H1 (cell line): ENCODE measurements around the gene XK.

Experiments
- CBX5 ChIP-seq: fragments of 300-800, 300-1000 bp; sonication (generic); IDR thresholded peaks from 2 replicates; pipeline ENCODE4 v1.7.1; 2016; ENCODE audit warnings: antibody characterized with exemption, low read length, low read depth
- CTCF ChIP-seq, 3 experiments: IDR thresholded peaks; 1 replicate in 2 of 3; 2 replicates in 1 of 3; pipeline versions ENCODE4 v1.5.1 to v1.6.1; 2011; ENCODE audit warnings: low read length in 3 of 3, mild to moderate bottlenecking in 3 of 3, inconsistent platforms in 2 of 3, low read depth in 1 of 3, moderate library complexity in 1 of 3; ENCODE audit not compliant: insufficient read depth in 1 of 3; ENCODE audit errors: control extremely low read depth in 1 of 3
- EP300 ChIP-seq, 2 experiments: IDR thresholded peaks; 1 replicate in 1 of 2; 2 replicates in 1 of 2; pipeline ENCODE4 v1.6.1; 2011 to 2012; ENCODE audit warnings: low read depth in 2 of 2, low read length in 2 of 2, mild to moderate bottlenecking in 2 of 2, borderline replicate concordance in 1 of 2, inconsistent platforms in 1 of 2, moderate library complexity in 1 of 2
- GTF2F1 ChIP-seq: IDR thresholded peaks from 2 replicates; pipeline ENCODE4 v1.6.1; 2012; ENCODE audit warnings: low read depth, low read length, improper control_type of control experiment, borderline replicate concordance
- PHF8 ChIP-seq: fragments of 200-600 bp; sonication (generic); conservative IDR thresholded peaks from 2 replicates; pipeline ENCODE4 v1.7.1; 2012; ENCODE audit warnings: low read depth, mild to moderate bottlenecking, inconsistent platforms, low read length, moderate library complexity
- POLR2AphosphoS5 ChIP-seq: IDR thresholded peaks from 2 replicates; pipeline ENCODE4 v1.6.1; 2011; ENCODE audit warnings: low read depth, low read length
- RAD21 ChIP-seq, 2 experiments: IDR thresholded peaks in 1 of 2; conservative IDR thresholded peaks in 1 of 2; 2 replicates each; pipeline ENCODE4 v1.6.1; 2011; ENCODE audit warnings: low read depth in 2 of 2, low read length in 2 of 2, improper control_type of control experiment in 1 of 2, inconsistent platforms in 1 of 2, mild to moderate bottlenecking in 1 of 2, moderate library complexity in 1 of 2
- SP4 ChIP-seq: IDR thresholded peaks from 2 replicates; pipeline ENCODE4 v1.6.1; 2012; ENCODE audit warnings: low read length, inconsistent platforms
- TAF7 ChIP-seq: optimal IDR thresholded peaks from 2 replicates; pipeline ENCODE3; 2011; ENCODE audit warnings: low read depth, mild to moderate bottlenecking, inconsistent platforms, low read length, moderate library complexity, borderline replicate concordance
- TBP ChIP-seq: IDR thresholded peaks from 2 replicates; pipeline ENCODE4 v1.6.1; 2011; ENCODE audit warnings: low read depth, low read length, improper control_type of control experiment

DNA sequence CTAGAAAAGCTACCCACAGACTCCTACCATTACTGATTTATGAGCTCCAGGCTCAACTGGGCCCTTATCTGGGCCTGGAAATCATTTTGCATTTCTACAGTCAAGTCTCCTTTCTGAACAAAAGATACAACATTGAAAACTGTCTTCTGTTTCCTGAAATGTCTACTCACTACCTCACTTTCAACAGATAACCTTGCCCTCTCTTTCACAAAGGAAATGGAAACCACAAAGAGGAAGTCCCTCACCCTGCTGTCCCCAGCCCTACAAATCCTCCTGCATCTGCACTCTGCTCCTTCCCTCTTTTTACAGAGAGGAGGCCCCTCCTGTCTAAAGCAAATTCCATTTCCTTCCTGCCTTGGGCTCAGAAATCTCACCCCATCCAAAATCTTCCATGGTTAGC lies 69.4 kb downstream of the XK start:
- TF ChIP-seq CBX5 (no peak), RAD21 (IDR thresholded peaks at IDR 0.05 in 1 of 2, conservative IDR thresholded peaks at IDR 0.05 in 1 of 2; ENCODE audit: low read depth in 2 of 2, low read length in 2 of 2) (no peak), POLR2AphosphoS5 (no peak), CTCF (IDR thresholded peaks at IDR 0.05; ENCODE audit: control extremely low read depth in 1 of 3, insufficient read depth in 1 of 3, low read depth in 1 of 3, low read length in 3 of 3) (no peak), SP4 (no peak), EP300 (IDR thresholded peaks at IDR 0.05; ENCODE audit: borderline replicate concordance in 1 of 2, low read depth in 2 of 2, low read length in 2 of 2) (no peak), PHF8 (no peak), TAF7 (no peak), GTF2F1 (no peak), TBP (no peak)
